ENCODE results near the gene RNASEH2A. TPM values are rescaled to one million over a fixed set of nuclear protein-coding genes. Genes with fewer than 3 reads are reported as not detected.

RNASEH2A gene
- polyA plus RNA-seq, 1 of the 3 experiments (the other 2 are of a cell fraction) = 48.1 TPM

GRCh38 chr19:12789098-12789903, 17.1 kb upstream of the RNASEH2A start:
- DNase-seq = no peak
- CTCF ChIA-PET = interaction anchor here (1.1 to 17.1 kb wide), 5 partner anchors 12 to 58 kb away, joined by 3 to 321 read pairs (median 14); no protein-coding TSS in a partner anchor

GRCh38 chr19:12789904-12790619, 16.3 kb upstream of the RNASEH2A start:
- Histone ChIP-seq H4K20me1 (ENCODE audit: insufficient read depth) (peaks cover 17% of the 10 kb centered on the region), H3K36me3 (replicated peaks in 1 of 2; ENCODE audit: control insufficient read depth in 1 of 2, insufficient read depth in 2 of 2, low read length in 1 of 2) (peaks cover 0 to 6% of the 10 kb centered on the region in 2 experiments), H3F3A (replicated peaks; ENCODE audit: insufficient read depth) (peaks cover 59% of the 10 kb centered on the region), H3K4me1 (ENCODE audit: control insufficient read depth in 1 of 2, insufficient read depth in 2 of 2, low read depth in 1 of 2, low read length in 1 of 2) (peaks cover 38 to 53% of the 10 kb centered on the region in 2 experiments), H3K9ac (peak overlapping the region; percentile 95), H2AFZ (ENCODE audit: low read depth) (peak overlapping the region; percentile 63; the same call in 1 of the 2 replicates), H3K4me3 (ENCODE audit: low read depth in 2 of 2, low read length in 1 of 2) (peak overlapping the region; percentile 55 to 80), H3K27me3 (ENCODE audit: insufficient read depth) (no peaks in the 10 kb centered on the region), H3K27ac (ENCODE audit: low read depth in 2 of 2, low read length in 1 of 2) (peak overlapping the region; percentile 96 to 97), H3K9me2 (no peaks in the 10 kb centered on the region), H3K4me2 (peak overlapping the region; percentile 88), H3K9me3 (no peaks in the 10 kb centered on the region), H3K79me2 (ENCODE audit: insufficient read depth) (peaks cover 20% of the 10 kb centered on the region)
- POLR2A ChIA-PET = interaction anchor here (1.1 to 4.4 kb wide), 4 partner anchors 12 to 38 kb away, joined by 3 to 88 read pairs (median 5); no protein-coding TSS in a partner anchor
- DNase-seq = peak; percentile 92
- 3% methylated on average over 18 of the region's 56 CpGs for WGBS (ENCODE audit: low lambda C conversion rate)
- CTCF ChIA-PET = interaction anchor here (1.1 to 17.1 kb wide), 6 partner anchors 12 to 57 kb away, joined by 3 to 447 read pairs (median 30); partner anchors contain the start of gene HOOK2
- TF ChIP-seq RXRA (IDR thresholded peaks at IDR 0.05; ENCODE audit: borderline replicate concordance, low read depth) = no peak
- no peak for TF ChIP-seq EP300 (IDR thresholded peaks at IDR 0.05; ENCODE audit: borderline replicate concordance in 1 of 2, low read depth in 1 of 2, low read length in 1 of 2)
- TF ChIP-seq RAD21 (IDR thresholded peaks at IDR 0.05; ENCODE audit: low read length) = no peak
- TF ChIP-seq RFX5 (IDR thresholded peaks at IDR 0.05; ENCODE audit: low read length) = no peak
- TF ChIP-seq EZH2phosphoT487 (IDR thresholded peaks at IDR 0.05; ENCODE audit: borderline replicate concordance, low read depth) = no peak
- TF ChIP-seq SIN3A (IDR thresholded peaks at IDR 0.05; ENCODE audit: borderline replicate concordance, low read depth, low read length) = 0 out of 2 replicates have a peak, but pooled peaks have one; percentile 11
- no peak for TF ChIP-seq MEF2A (IDR thresholded peaks at IDR 0.05; ENCODE audit: borderline replicate concordance, low read depth)
- 0 out of 2 replicates have a peak, but pooled peaks have one; percentile 53 for TF ChIP-seq MAX (IDR thresholded peaks at IDR 0.05; ENCODE audit: low read depth)
- no peak for TF ChIP-seq NFIC (IDR thresholded peaks at IDR 0.05; ENCODE audit: borderline replicate concordance)
- no peak for TF ChIP-seq CTCF (IDR thresholded peaks at IDR 0.05)
- no peak; the same call in 1 of the 2 replicates for TF ChIP-seq FOXM1 (IDR thresholded peaks at IDR 0.05; ENCODE audit: low read depth)
- TF ChIP-seq REST (IDR thresholded peaks at IDR 0.05; ENCODE audit: low read depth, low read length) = no peak

More at GRCh38 chr19:12789098-12789903, 17.1 kb upstream of the RNASEH2A start:
- Histone ChIP-seq H3K4me1 (ENCODE audit: control insufficient read depth in 1 of 2, insufficient read depth in 2 of 2, low read depth in 1 of 2, low read length in 1 of 2) (peaks cover 38 to 58% of the 10 kb centered on the region in 2 experiments), H2AFZ (ENCODE audit: low read depth) (peak overlapping the region; percentile 63; the same call in 1 of the 2 replicates), H3K27me3 (ENCODE audit: insufficient read depth) (no peaks in the 10 kb centered on the region), H3K4me3 (ENCODE audit: low read depth in 2 of 2, low read length in 1 of 2) (peak overlapping the region; percentile 37 to 80; a peak in 3 of 4 replicates), H3K36me3 (replicated peaks in 1 of 2; ENCODE audit: control insufficient read depth in 1 of 2, insufficient read depth in 2 of 2, low read length in 1 of 2) (peaks cover 0 to 6% of the 10 kb centered on the region in 2 experiments), H3K79me2 (ENCODE audit: insufficient read depth) (peaks cover 20% of the 10 kb centered on the region), H3F3A (replicated peaks; ENCODE audit: insufficient read depth) (peaks cover 60% of the 10 kb centered on the region), H3K4me2 (peak overlapping the region; percentile 88), H3K9ac (peak overlapping the region; percentile 95), H4K20me1 (ENCODE audit: insufficient read depth) (peaks cover 17% of the 10 kb centered on the region), H3K9me3 (no peaks in the 10 kb centered on the region), H3K27ac (ENCODE audit: low read depth in 2 of 2, low read length in 1 of 2) (peak overlapping the region; percentile 96 to 97), H3K9me2 (no peaks in the 10 kb centered on the region)
- POLR2A ChIA-PET = interaction anchor here (0.7 to 1.1 kb wide), 3 partner anchors 10 to 67 kb away, joined by 3 to 5 read pairs (median 4); no protein-coding TSS in a partner anchor
- TF ChIP-seq RAD21 (IDR thresholded peaks at IDR 0.05; ENCODE audit: low read length) (no peak), MXI1 (IDR thresholded peaks at IDR 0.05; ENCODE audit: low read depth, low read length) (no peak), MAX (IDR thresholded peaks at IDR 0.05; ENCODE audit: low read depth) (no peak), USF1 (IDR thresholded peaks at IDR 0.05; ENCODE audit: borderline replicate concordance, low read depth) (no peak)
- WGBS (ENCODE audit: low lambda C conversion rate) = 11% methylated on average over 12 of the region's 46 CpGs

Data from SK-N-SH (cell line).